Measurements from ENCODE around the gene NDUFB2.

GRCh38 chr7:140752533-140752932 lies 56.0 kb downstream of the NDUFB2 start:
- TF ChIP-seq EZH2 (IDR thresholded peaks at IDR 0.05; ENCODE audit: borderline replicate concordance, low read depth, low read length, severe bottlenecking) (no peak), MAX (IDR thresholded peaks at IDR 0.05; ENCODE audit: insufficient read depth, insufficient read length) (no peak), CTCF (IDR thresholded peaks at IDR 0.05; ENCODE audit: extremely low read depth in 1 of 2, insufficient read depth in 1 of 2, low read depth in 1 of 2, low read length in 2 of 2) (no peak), POLR2AphosphoS5 (IDR thresholded peaks at IDR 0.05; ENCODE audit: insufficient read depth, low read depth, low read length) (no peak)
